HEK293 (cell line): ENCODE results near the gene CFAP46.
A peak's percentile ranks its signal among the peaks of the same experiment; 100 is the strongest.

ENCODE experiments used
- BCL11A ChIP-seq: fragments of 450-650 bp; formaldehyde crosslinking; IDR thresholded peaks from 2 replicates; pipeline ENCODE4 v1.5.1; 2016; ENCODE audit warnings: low read depth, missing biosample characterization, missing genetic modification characterization
- GLIS2 ChIP-seq: fragments of 450-650 bp; formaldehyde crosslinking; IDR thresholded peaks from 2 replicates; pipeline ENCODE4 v1.5.1; 2016; ENCODE audit warnings: missing biosample characterization, missing genetic modification characterization
- KLF17 ChIP-seq: fragments of 450-650 bp; formaldehyde crosslinking; IDR thresholded peaks from 2 replicates; pipeline ENCODE4 v1.5.1; 2016; ENCODE audit warnings: missing biosample characterization, missing genetic modification characterization
- PATZ1 ChIP-seq: fragments of 450-650 bp; formaldehyde crosslinking; IDR thresholded peaks from 2 replicates; pipeline ENCODE4 v1.5.1; 2016; ENCODE audit warnings: missing biosample characterization, missing genetic modification characterization
- REST ChIP-seq: fragments of 450-650 bp; formaldehyde crosslinking; IDR thresholded peaks from 2 replicates; pipeline ENCODE4 v1.5.1; 2016; ENCODE audit warnings: missing biosample characterization, missing genetic modification characterization
- SP2 ChIP-seq: fragments of 450-650 bp; formaldehyde crosslinking; IDR thresholded peaks from 2 replicates; pipeline ENCODE4 v1.5.1; 2016; ENCODE audit warnings: missing biosample characterization, missing genetic modification characterization
- YY1 ChIP-seq: fragments of 450-650 bp; formaldehyde crosslinking; IDR thresholded peaks from 2 replicates; pipeline ENCODE4 v1.5.1; 2018; ENCODE audit warnings: missing biosample characterization, missing genetic modification characterization
- ZBTB20 ChIP-seq: fragments of 450-650 bp; formaldehyde crosslinking; IDR thresholded peaks from 2 replicates; pipeline ENCODE4 v1.5.1; 2016; ENCODE audit warnings: missing biosample characterization, missing genetic modification characterization
- ZBTB48 ChIP-seq: fragments of 450-650 bp; formaldehyde crosslinking; IDR thresholded peaks from 2 replicates; pipeline ENCODE4 v1.5.1; 2016; ENCODE audit warnings: missing biosample characterization, missing genetic modification characterization
- ZFHX2 ChIP-seq: fragments of 450-650 bp; formaldehyde crosslinking; conservative IDR thresholded peaks from 2 replicates; pipeline ENCODE4 v1.5.1; 2016; ENCODE audit warnings: missing biosample characterization, missing genetic modification characterization
- ZNF121 ChIP-seq: fragments of 450-650 bp; formaldehyde crosslinking; IDR thresholded peaks from 2 replicates; pipeline ENCODE4 v1.5.1; 2016; ENCODE audit warnings: missing biosample characterization, missing genetic modification characterization
- ZNF132 ChIP-seq: fragments of 450-650 bp; formaldehyde crosslinking; IDR thresholded peaks from 2 replicates; pipeline ENCODE4 v1.5.1; 2017; ENCODE audit warnings: missing biosample characterization, missing genetic modification characterization, borderline replicate concordance
- ZNF138 ChIP-seq: fragments of 450-650 bp; formaldehyde crosslinking; IDR thresholded peaks from 2 replicates; pipeline ENCODE4 v1.5.1; 2016; ENCODE audit warnings: missing biosample characterization, missing genetic modification characterization, borderline replicate concordance
- ZNF155 ChIP-seq: fragments of 450-650 bp; formaldehyde crosslinking; IDR thresholded peaks from 2 replicates; pipeline ENCODE4 v1.5.1; 2016; ENCODE audit warnings: missing biosample characterization, missing genetic modification characterization
- ZNF221 ChIP-seq: fragments of 450-650 bp; formaldehyde crosslinking; IDR thresholded peaks from 2 replicates; pipeline ENCODE4 v1.5.1; 2017; ENCODE audit warnings: missing biosample characterization, missing genetic modification characterization, borderline replicate concordance
- ZNF302 ChIP-seq: fragments of 450-650 bp; formaldehyde crosslinking; IDR thresholded peaks from 2 replicates; pipeline ENCODE4 v1.5.1; 2016; ENCODE audit warnings: missing biosample characterization, missing genetic modification characterization, low read depth
- ZNF362 ChIP-seq: fragments of 450-650 bp; formaldehyde crosslinking; IDR thresholded peaks from 2 replicates; pipeline ENCODE4 v1.5.1; 2016; ENCODE audit warnings: missing biosample characterization, missing genetic modification characterization
- ZNF398 ChIP-seq: fragments of 450-650 bp; formaldehyde crosslinking; IDR thresholded peaks from 2 replicates; pipeline ENCODE4 v1.5.1; 2017; ENCODE audit warnings: missing biosample characterization, missing genetic modification characterization
- ZNF449 ChIP-seq: fragments of 450-650 bp; formaldehyde crosslinking; IDR thresholded peaks from 2 replicates; pipeline ENCODE4 v1.5.1; 2017; ENCODE audit warnings: missing biosample characterization, mild to moderate bottlenecking, missing genetic modification characterization, moderate library complexity
- ZNF521 ChIP-seq: fragments of 450-650 bp; formaldehyde crosslinking; IDR thresholded peaks from 2 replicates; pipeline ENCODE4 v1.5.1; 2017; ENCODE audit warnings: missing biosample characterization, mild to moderate bottlenecking, missing genetic modification characterization
- ZNF530 ChIP-seq: fragments of 450-650 bp; formaldehyde crosslinking; IDR thresholded peaks from 2 replicates; pipeline ENCODE4 v1.5.1; 2016; ENCODE audit warnings: low read depth, missing biosample characterization, missing genetic modification characterization
- ZNF561 ChIP-seq: fragments of 450-650 bp; IDR thresholded peaks from 2 replicates; pipeline ENCODE4 v1.5.1; 2018; ENCODE audit warnings: missing biosample characterization, missing genetic modification characterization, borderline replicate concordance
- ZNF624 ChIP-seq: fragments of 450-650 bp; formaldehyde crosslinking; IDR thresholded peaks from 2 replicates; pipeline ENCODE4 v1.5.1; 2017; ENCODE audit warnings: missing biosample characterization, missing genetic modification characterization
- ZNF639 ChIP-seq: fragments of 450-650 bp; formaldehyde crosslinking; IDR thresholded peaks from 2 replicates; pipeline ENCODE4 v1.5.1; 2016; ENCODE audit warnings: missing biosample characterization, missing genetic modification characterization
- ZNF768 ChIP-seq: fragments of 450-650 bp; formaldehyde crosslinking; IDR thresholded peaks from 2 replicates; pipeline ENCODE4 v1.5.1; 2018; ENCODE audit warnings: missing biosample characterization, mild to moderate bottlenecking, missing genetic modification characterization
- ZSCAN30 ChIP-seq: fragments of 450-650 bp; IDR thresholded peaks from 2 replicates; pipeline ENCODE4 v1.5.1; 2018; ENCODE audit warnings: missing biosample characterization, mild to moderate bottlenecking, missing genetic modification characterization, moderate library complexity

The CFAP46 gene

GRCh38 chr10:132793871-132794849 is 148.2 kb downstream of the CFAP46 start (continued):
- no peak for TF ChIP-seq REST (tag by site-specific recombination)
- peak; percentile 41; the same call in 1 of the 2 replicates for TF ChIP-seq YY1 (tag by site-specific recombination)
- peak; percentile 59; the same call in 1 of the 2 replicates for TF ChIP-seq ZNF561 (tag by site-specific recombination)
- TF ChIP-seq ZNF530 (tag by site-specific recombination), result no peak
- no peak for TF ChIP-seq ZNF521
- TF ChIP-seq GLIS2 (tag by site-specific recombination), result peak; percentile 92
- TF ChIP-seq ZNF768 (tag by site-specific recombination), result no peak
- peak; percentile 87 for TF ChIP-seq KLF17 (tag by site-specific recombination)
- TF ChIP-seq ZNF138 (tag by site-specific recombination), result no peak
- TF ChIP-seq ZNF121 (tag by site-specific recombination), result 0 out of 2 replicates have a peak, but pooled peaks have one; percentile 12
- TF ChIP-seq BCL11A (tag by site-specific recombination), result peak; percentile 81; the same call in 1 of the 2 replicates
- no peak for TF ChIP-seq ZNF624 (tag by site-specific recombination)
- peak; percentile 25; the same call in 1 of the 2 replicates for TF ChIP-seq ZBTB20 (tag by site-specific recombination)
- no peak for TF ChIP-seq ZSCAN30
- TF ChIP-seq SP2 (tag by site-specific recombination), result no peak
- TF ChIP-seq ZNF302 (tag by site-specific recombination), result no peak
- TF ChIP-seq ZNF639 (tag by site-specific recombination), result peak; percentile 87
- no peak for TF ChIP-seq ZNF155
- TF ChIP-seq ZNF132 (tag by site-specific recombination), result no peak
- peak; percentile 25; the same call in 1 of the 2 replicates for TF ChIP-seq ZFHX2 (tag by site-specific recombination)
- no peak for TF ChIP-seq ZNF449 (tag by site-specific recombination)
- TF ChIP-seq ZBTB48, result peak; percentile 73
- no peak for TF ChIP-seq ZNF362
- TF ChIP-seq PATZ1 (tag by site-specific recombination), result peak; percentile 93
- peak; percentile 33 for TF ChIP-seq ZNF398
- no peak for TF ChIP-seq ZNF221 (tag by site-specific recombination)
